Esophagus muscularis mucosa (tissue), 4 donors: ENCODE results near the gene NRXN2. TPM values are rescaled to one million over a fixed set of nuclear protein-coding genes. Genes with fewer than 3 reads are reported as not detected.

ENCODE experiments used
- DNase-seq: peaks from one replicate; pipeline ENCODE4 v3.0.0-alpha.2; 2017; ENCODE audit errors: extremely low spot score
- H3K27ac ChIP-seq, 4 donors: fragments of 200-600 bp; sonication (generic); replicated peaks in 1 of 4; 1 replicate in 3 of 4; 2 replicates in 1 of 4; pipeline ENCODE4 v1.5.1; 2016 to 2019; ENCODE audit warnings: mild to moderate bottlenecking in 1 of 4
- H3K27me3 ChIP-seq, 4 donors: fragments of 200-600 bp; sonication (generic); one replicate each; pipeline versions ENCODE4 v1.5.1 to v1.6.0; 2016 to 2019
- H3K36me3 ChIP-seq, 4 donors: fragments of 200-600 bp; sonication (generic); one replicate each; pipeline ENCODE4 v1.5.1; 2016 to 2019
- H3K4me1 ChIP-seq, 4 donors: fragments of 200-600 bp; sonication (generic); one replicate each; pipeline ENCODE4 v1.5.1; 2016 to 2019
- H3K4me3 ChIP-seq, 4 donors: fragments of 200-600 bp; sonication (generic); 1 replicate in 2 of 4; 2 replicates in 2 of 4; pipeline ENCODE4 v1.5.1; 2016 to 2019; ENCODE audit warnings: mild to moderate bottlenecking in 4 of 4, moderate library complexity in 1 of 4
- H3K9me3 ChIP-seq, 4 donors: fragments of 200-600 bp; sonication (generic); 1 replicate in 3 of 4; 2 replicates in 1 of 4; pipeline ENCODE4 v1.5.1; 2016 to 2019
- CTCF ChIP-seq, 3 experiments: fragments of 200-600 bp in 2 of 3; fragments of 450-650 bp in 1 of 3; sonication (generic) in 2 of 3; IDR thresholded peaks; one replicate each; pipeline ENCODE4 v1.5.1; 2017 to 2019; ENCODE audit warnings: antibody characterized with exemption in 3 of 3, mild to moderate bottlenecking in 2 of 3, moderate library complexity in 1 of 3
- EP300 ChIP-seq: sonication (generic); formaldehyde crosslinking; IDR thresholded peaks from one replicate; pipeline ENCODE4 v1.6.1; 2017; ENCODE audit warnings: antibody characterized with exemption
- POLR2A ChIP-seq: fragments of 450-650 bp; IDR thresholded peaks from one replicate; pipeline ENCODE4 v1.6.1; 2017; ENCODE audit warnings: antibody characterized with exemption, moderate library complexity, mild to moderate bottlenecking, low read depth
- POLR2AphosphoS5 ChIP-seq, 2 donors: sonication (generic); formaldehyde crosslinking; IDR thresholded peaks; one replicate each; pipeline ENCODE4 v1.6.1; 2017; ENCODE audit warnings: antibody characterized with exemption in 2 of 2
- WGBS: methylation state at CpG from one replicate; pipeline ENCODE4 v1.1.5; 2018; 5-methylcytosine and 5-hydroxymethylcytosine counted together
- intact Hi-C: fragments of 100-400 bp; cut with DNase I; formaldehyde crosslinking; loops from one replicate; pipeline ENCODE4 v1.15.1; 2023
- total RNA-seq, 4 donors: library from RNA; depleted of rRNA; stranded (reverse); fragments of >200 nt; gene quantifications; one replicate each; pipeline versions ENCODE4 v1.1.0 to v1.2.1, GENCODE V29; 2016

The NRXN2 gene
- total RNA-seq, 4 donors from 2014 or later = 2.1 to 12.9 (median 4.3) TPM

- Histone ChIP-seq H3K27ac (peak overlapping the region in 3 of 4 donors; percentile 47 to 64 (median 55)), H3K27me3 (no peaks in the 10 kb centered on the region), H3K4me3 (no peak overlapping the region), H3K9me3 (no peaks in the 10 kb centered on the region), H3K4me1 (peaks cover 0 to 23% (median 19%) of the 10 kb centered on the region in 4 donors), H3K36me3 (no peaks in the 10 kb centered on the region)
- intact Hi-C loops = no loop called here
- no peak for TF ChIP-seq EP300
- TF ChIP-seq POLR2AphosphoS5 (IDR thresholded peaks at IDR 0.05) = peak in 1 of 2 donors; percentile 7
- no peak for TF ChIP-seq POLR2A
- 49% methylated on average over 9 of the region's 13 CpGs for WGBS
- DNase-seq = no peak
Observed at GRCh38 chr11:64620381-64620971, 102.5 kb downstream of the NRXN2 start.

- Histone ChIP-seq H3K4me1 (peaks cover 0 to 23% (median 19%) of the 10 kb centered on the region in 4 donors), H3K9me3 (no peaks in the 10 kb centered on the region), H3K4me3 (no peak overlapping the region), H3K36me3 (no peaks in the 10 kb centered on the region), H3K27ac (peak overlapping the region in 3 of 4 donors; percentile 47 to 64 (median 55)), H3K27me3 (no peaks in the 10 kb centered on the region)
- WGBS = 42% methylated on average over 2 of the region's 5 CpGs
- DNase-seq = no peak
- intact Hi-C loops = no loop called here
- no peak for TF ChIP-seq EP300
- no peak for TF ChIP-seq POLR2A
- TF ChIP-seq POLR2AphosphoS5 (IDR thresholded peaks at IDR 0.05) = no peak
- TF ChIP-seq CTCF (IDR thresholded peaks at IDR 0.05) = no peak
Observed at GRCh38 chr11:64619811-64620380, 103.1 kb downstream of the NRXN2 start.

- H3K4me3 ChIP-seq = no peak overlapping the region
- H3K9me3 ChIP-seq = no peaks in the 10 kb centered on the region
- TF ChIP-seq POLR2A (no peak), EP300 (no peak), CTCF (IDR thresholded peaks at IDR 0.05) (no peak), POLR2AphosphoS5 (IDR thresholded peaks at IDR 0.05) (no peak)
- intact Hi-C loops = no loop called here
- H3K27me3 ChIP-seq = no peaks in the 10 kb centered on the region
- DNase-seq = no peak
- no peaks in the 10 kb centered on the region for H3K36me3 ChIP-seq
- WGBS = 78% methylated on average over 3 of the region's 4 CpGs
- H3K27ac ChIP-seq = peak overlapping the region in 3 of 4 donors; percentile 27 to 64 (median 47)
- peaks cover 0 to 23% (median 19%) of the 10 kb centered on the region in 4 donors for H3K4me1 ChIP-seq
Observed at GRCh38 chr11:64619196-64619595, 103.8 kb downstream of the NRXN2 start.

GRCh38 chr11:64616817-64617216, 106.2 kb downstream of the NRXN2 start:
- 88% methylated on average over 2 of the region's 3 CpGs for WGBS
- TF ChIP-seq CTCF (IDR thresholded peaks at IDR 0.05) = no peak
- no peak for TF ChIP-seq EP300
- TF ChIP-seq POLR2A = no peak
- Histone ChIP-seq H3K27ac (no peak overlapping the region), H3K36me3 (no peaks in the 10 kb centered on the region), H3K9me3 (no peaks in the 10 kb centered on the region), H3K4me3 (no peak overlapping the region), H3K27me3 (no peaks in the 10 kb centered on the region), H3K4me1 (peaks cover 0 to 23% (median 19%) of the 10 kb centered on the region in 4 donors)
- intact Hi-C loops = no loop called here
- no peak for DNase-seq

- no peaks in the 10 kb centered on the region for H3K9me3 ChIP-seq
- TF ChIP-seq POLR2AphosphoS5 (IDR thresholded peaks at IDR 0.05) (no peak), CTCF (IDR thresholded peaks at IDR 0.05) (no peak), EP300 (no peak), POLR2A (no peak)
- no peak overlapping the region for H3K27ac ChIP-seq
- no peak for DNase-seq
- no peak overlapping the region for H3K4me3 ChIP-seq
- WGBS = 84% methylated on average over 5 of the region's 5 CpGs
- H3K36me3 ChIP-seq = no peaks in the 10 kb centered on the region
- H3K4me1 ChIP-seq = peaks cover 0 to 9% (median 7%) of the 10 kb centered on the region in 4 donors
- intact Hi-C loops = no loop called here
- no peaks in the 10 kb centered on the region for H3K27me3 ChIP-seq
Observed at GRCh38 chr11:64614917-64615316, 108.1 kb downstream of the NRXN2 start.
